Fibroblast of skin of abdomen (primary cell): ENCODE data around the gene TGM4.

Experiments used
- DNase-seq: peaks from one replicate; pipeline ENCODE4 v3.0.0-alpha.2; 2013

The TGM4 gene

GRCh38 chr3:44955917-44956316 lies 81.5 kb downstream of the TGM4 start:
- no peak for DNase-seq

- no peak for DNase-seq
Observed at GRCh38 chr3:44957986-44958385, 83.6 kb downstream of the TGM4 start.

- DNase-seq: no peak
Observed at GRCh38 chr3:44958386-44958785, 84.0 kb downstream of the TGM4 start.

GRCh38 chr3:44960387-44961026 lies 86.1 kb downstream of the TGM4 start:
- no peak for DNase-seq

GRCh38 chr3:44961888-44962287 lies 87.5 kb downstream of the TGM4 start:
- no peak for DNase-seq

GRCh38 chr3:44962621-44963393 lies 88.4 kb downstream of the TGM4 start:
- DNase-seq: no peak

- DNase-seq: no peak
Observed at GRCh38 chr3:44963571-44964325, 89.3 kb downstream of the TGM4 start.
